Hepatocyte (in vitro differentiated cells): Measurements from ENCODE around the gene TXNRD2. TPM values are rescaled to one million over a fixed set of nuclear protein-coding genes. Genes with fewer than 3 reads are reported as not detected.

Experiments
- DNase-seq: peaks from one replicate; pipeline ENCODE4 v3.0.0-alpha.2; 2016; ENCODE audit warnings: low spot score
- H2AFZ ChIP-seq: fragments of 200-600 bp; sonication (generic); 2 replicates; pipeline ENCODE4 v1.6.0; 2016; ENCODE audit warnings: antibody characterized with exemption, mild to moderate bottlenecking
- H3K27ac ChIP-seq: fragments of 200-600 bp; sonication (generic); 2 replicates; pipeline ENCODE4 v1.5.1; 2016; ENCODE audit warnings: mild to moderate bottlenecking
- H3K27me3 ChIP-seq: fragments of 200-600 bp; sonication (generic); 2 replicates; pipeline ENCODE4 v1.6.1; 2016
- H3K36me3 ChIP-seq: fragments of 200-600 bp; sonication (generic); replicated peaks from 2 replicates; pipeline ENCODE4 v1.5.1; 2016; ENCODE audit warnings: low read depth; ENCODE audit not compliant: insufficient read depth
- H3K4me1 ChIP-seq: fragments of 200-600 bp; sonication (generic); 2 replicates; pipeline ENCODE4 v1.5.1; 2016; ENCODE audit warnings: mild to moderate bottlenecking, moderate library complexity; ENCODE audit not compliant: insufficient read depth
- H3K4me2 ChIP-seq: fragments of 200-600 bp; sonication (generic); 2 replicates; pipeline ENCODE4 v1.6.0; 2016
- H3K4me3 ChIP-seq: fragments of 200-600 bp; sonication (generic); 2 replicates; pipeline ENCODE4 v1.5.1; 2016; ENCODE audit warnings: mild to moderate bottlenecking
- H3K79me2 ChIP-seq: fragments of 200-600 bp; sonication (generic); 2 replicates; pipeline ENCODE4 v1.6.0; 2017; ENCODE audit warnings: mild to moderate bottlenecking
- H3K9me2 ChIP-seq: fragments of 200-600 bp; sonication (generic); replicated peaks from 2 replicates; pipeline ENCODE4 v1.6.0; 2017; ENCODE audit warnings: mild to moderate bottlenecking; ENCODE audit not compliant: insufficient read depth
- H3K9me3 ChIP-seq: fragments of 200-600 bp; sonication (generic); 2 replicates; pipeline ENCODE4 v1.5.1; 2016; ENCODE audit warnings: low read depth, mild to moderate bottlenecking
- H4K20me1 ChIP-seq: fragments of 200-600 bp; sonication (generic); 2 replicates; pipeline ENCODE4 v1.6.0; 2016; ENCODE audit warnings: mild to moderate bottlenecking; ENCODE audit not compliant: insufficient read depth, poor library complexity, severe bottlenecking
- EZH2 ChIP-seq: fragments of 200-600 bp; sonication (generic); IDR thresholded peaks from 2 replicates; pipeline ENCODE4 v1.6.1; 2016; ENCODE audit warnings: antibody characterized with exemption, mild to moderate bottlenecking, borderline replicate concordance
- EZH2phosphoT487 ChIP-seq: fragments of 200-600 bp; sonication (generic); IDR thresholded peaks from one replicate; pipeline ENCODE4 v1.6.1; 2018; ENCODE audit warnings: antibody characterized with exemption, mild to moderate bottlenecking, low read depth, moderate library complexity; ENCODE audit not compliant: unreplicated experiment, severe bottlenecking
- WGBS: methylation state at CpG from one replicate; pipeline ENCODE4 v1.1.6; 2016; ENCODE audit warnings: low lambda C conversion rate; ENCODE audit errors: missing lambda C conversion rate; 5-methylcytosine and 5-hydroxymethylcytosine counted together
- polyA plus RNA-seq: library from polyadenylated mRNA; unstranded; fragments of >200 nt; fragmentation: Nextera tagmentation; extraction: Ambion mirVana; gene quantifications from 2 replicates; pipeline ENCODE4 v1.2.1, GENCODE V29; 2016
- total RNA-seq: library from RNA; depleted of rRNA; stranded (reverse); fragments of >200 nt; gene quantifications from 2 replicates; pipeline ENCODE4 v1.2.3, GENCODE V29; 2014
- TF ChIP-seq, protein P1 (sequence below): fragments of 200-600 bp; sonication (generic); IDR thresholded peaks from 2 replicates; pipeline ENCODE4 v1.5.1; 2016; ENCODE audit warnings: antibody characterized with exemption, mild to moderate bottlenecking; ENCODE audit not compliant: poor library complexity

Gene TXNRD2
- total and polyA plus RNA-seq, 2 experiments from 2014 or later: 0.60 to 2.1 TPM

DNA sequence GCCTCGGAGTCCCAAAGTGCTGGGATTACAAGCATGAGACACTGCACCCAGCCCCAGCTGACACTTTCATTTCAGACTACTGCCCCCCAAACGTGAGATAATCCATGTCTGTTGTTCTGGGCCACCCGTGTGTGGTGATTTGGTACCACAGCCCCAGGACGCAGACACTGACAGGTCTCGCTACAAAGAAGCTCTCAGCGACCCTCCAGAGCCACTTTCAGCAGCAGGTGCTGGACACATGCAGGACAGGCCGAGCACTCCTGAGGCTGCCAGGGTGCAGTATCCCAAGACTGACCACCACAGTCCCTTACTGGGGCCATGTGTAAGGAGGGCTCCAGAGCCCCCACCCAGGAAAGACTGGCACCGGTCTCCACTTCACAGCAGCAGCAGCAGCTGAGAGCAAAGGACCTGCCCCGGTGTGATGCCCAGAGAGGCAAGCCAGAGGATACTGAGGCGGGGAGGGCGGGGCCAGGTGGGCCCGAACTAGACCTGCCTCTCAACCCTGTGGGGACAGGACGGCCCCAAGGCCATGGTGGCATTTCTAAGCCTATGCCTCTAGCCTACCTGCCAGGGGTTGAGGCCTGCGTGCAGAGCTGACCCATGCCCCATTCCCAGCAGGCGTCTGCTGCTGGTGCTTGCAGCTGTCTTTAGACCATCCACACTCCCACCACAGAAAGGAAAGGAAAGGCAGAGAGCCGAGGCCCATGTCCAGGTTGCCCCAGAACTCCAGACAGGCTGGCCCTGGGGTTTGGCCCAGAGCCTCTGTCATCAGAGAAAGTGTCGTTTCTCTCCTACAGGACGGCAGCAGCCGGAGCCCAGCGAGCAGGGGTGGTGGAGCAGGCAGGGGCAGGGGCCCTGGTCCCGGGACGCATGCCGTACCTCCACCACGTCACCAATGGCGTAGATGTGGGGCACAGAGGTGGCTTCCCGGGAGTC lies 58.9 kb downstream of the TXNRD2 start:
- Histone ChIP-seq H3K79me2 (no peaks in the 10 kb centered on the region), H3K4me3 (no peak overlapping the region), H3K9me3 (no peaks in the 10 kb centered on the region), H3K9me2 (no peaks in the 10 kb centered on the region), H3K4me2 (no peak overlapping the region), H3K36me3 (no peaks in the 10 kb centered on the region), H3K27ac (peak overlapping the region; percentile 59), H4K20me1 (no peaks in the 10 kb centered on the region), H3K4me1 (peaks cover 16% of the 10 kb centered on the region), H2AFZ (no peak overlapping the region), H3K27me3 (no peaks in the 10 kb centered on the region)
- 90% methylated on average over 26 of the region's 26 CpGs for WGBS
- DNase-seq: no peak
- TF ChIP-seq EZH2: no peak
- TF ChIP-seq, protein P1, sequence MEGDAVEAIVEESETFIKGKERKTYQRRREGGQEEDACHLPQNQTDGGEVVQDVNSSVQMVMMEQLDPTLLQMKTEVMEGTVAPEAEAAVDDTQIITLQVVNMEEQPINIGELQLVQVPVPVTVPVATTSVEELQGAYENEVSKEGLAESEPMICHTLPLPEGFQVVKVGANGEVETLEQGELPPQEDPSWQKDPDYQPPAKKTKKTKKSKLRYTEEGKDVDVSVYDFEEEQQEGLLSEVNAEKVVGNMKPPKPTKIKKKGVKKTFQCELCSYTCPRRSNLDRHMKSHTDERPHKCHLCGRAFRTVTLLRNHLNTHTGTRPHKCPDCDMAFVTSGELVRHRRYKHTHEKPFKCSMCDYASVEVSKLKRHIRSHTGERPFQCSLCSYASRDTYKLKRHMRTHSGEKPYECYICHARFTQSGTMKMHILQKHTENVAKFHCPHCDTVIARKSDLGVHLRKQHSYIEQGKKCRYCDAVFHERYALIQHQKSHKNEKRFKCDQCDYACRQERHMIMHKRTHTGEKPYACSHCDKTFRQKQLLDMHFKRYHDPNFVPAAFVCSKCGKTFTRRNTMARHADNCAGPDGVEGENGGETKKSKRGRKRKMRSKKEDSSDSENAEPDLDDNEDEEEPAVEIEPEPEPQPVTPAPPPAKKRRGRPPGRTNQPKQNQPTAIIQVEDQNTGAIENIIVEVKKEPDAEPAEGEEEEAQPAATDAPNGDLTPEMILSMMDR: no peak
- TF ChIP-seq EZH2phosphoT487: no peak

DNA sequence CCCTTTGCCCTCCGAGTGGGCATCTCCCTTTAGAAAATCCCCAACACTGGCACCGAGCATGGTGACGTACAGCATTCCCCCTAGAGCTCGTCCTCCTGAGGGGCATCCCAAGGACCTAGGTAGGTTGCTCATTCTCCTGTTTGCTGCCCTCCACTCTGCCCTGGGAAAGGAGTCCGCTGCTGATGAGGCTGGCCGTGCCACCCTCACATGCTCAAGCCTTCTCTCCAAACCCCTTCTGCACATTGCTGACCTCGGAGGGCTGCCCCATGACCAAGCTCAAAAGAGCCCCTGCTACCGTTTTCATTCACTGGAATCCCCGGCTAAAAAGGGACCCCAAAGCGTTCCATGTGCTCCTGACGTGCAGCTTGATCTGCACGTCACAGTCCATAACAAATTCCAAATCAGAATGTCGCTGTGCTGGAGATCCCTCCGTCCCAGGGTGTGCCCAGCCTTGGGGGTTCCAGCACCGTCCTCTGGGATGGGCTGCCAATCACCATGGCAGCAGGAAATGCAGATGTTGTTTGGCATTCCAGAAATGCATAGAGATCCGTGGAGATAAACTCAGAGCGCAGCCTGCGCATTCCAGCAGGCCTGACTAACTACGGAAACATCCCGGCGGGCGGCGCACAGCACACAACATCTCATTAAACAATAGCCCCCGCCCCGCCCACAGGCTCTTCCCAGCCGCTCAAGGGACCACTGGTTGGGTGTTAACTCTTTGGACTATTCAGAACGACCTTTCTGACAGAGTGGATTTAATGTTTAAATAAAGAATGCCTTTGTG lies 60.6 kb downstream of the TXNRD2 start:
- Histone ChIP-seq H3K9me2 (no peaks in the 10 kb centered on the region), H3K4me1 (peaks cover 16% of the 10 kb centered on the region), H4K20me1 (no peaks in the 10 kb centered on the region), H3K36me3 (no peaks in the 10 kb centered on the region), H3K9me3 (no peaks in the 10 kb centered on the region), H3K4me2 (peak overlapping the region; percentile 61), H3K27me3 (no peaks in the 10 kb centered on the region), H3K79me2 (no peaks in the 10 kb centered on the region), H3K27ac (peak overlapping the region; percentile 59), H2AFZ (no peak overlapping the region), H3K4me3 (no peak overlapping the region)
- DNase-seq: peak; percentile 90
- WGBS: 24% methylated on average over 27 of the region's 27 CpGs
- TF ChIP-seq EZH2phosphoT487 (no peak), EZH2 (no peak)
- TF ChIP-seq, protein P1: no peak

DNA sequence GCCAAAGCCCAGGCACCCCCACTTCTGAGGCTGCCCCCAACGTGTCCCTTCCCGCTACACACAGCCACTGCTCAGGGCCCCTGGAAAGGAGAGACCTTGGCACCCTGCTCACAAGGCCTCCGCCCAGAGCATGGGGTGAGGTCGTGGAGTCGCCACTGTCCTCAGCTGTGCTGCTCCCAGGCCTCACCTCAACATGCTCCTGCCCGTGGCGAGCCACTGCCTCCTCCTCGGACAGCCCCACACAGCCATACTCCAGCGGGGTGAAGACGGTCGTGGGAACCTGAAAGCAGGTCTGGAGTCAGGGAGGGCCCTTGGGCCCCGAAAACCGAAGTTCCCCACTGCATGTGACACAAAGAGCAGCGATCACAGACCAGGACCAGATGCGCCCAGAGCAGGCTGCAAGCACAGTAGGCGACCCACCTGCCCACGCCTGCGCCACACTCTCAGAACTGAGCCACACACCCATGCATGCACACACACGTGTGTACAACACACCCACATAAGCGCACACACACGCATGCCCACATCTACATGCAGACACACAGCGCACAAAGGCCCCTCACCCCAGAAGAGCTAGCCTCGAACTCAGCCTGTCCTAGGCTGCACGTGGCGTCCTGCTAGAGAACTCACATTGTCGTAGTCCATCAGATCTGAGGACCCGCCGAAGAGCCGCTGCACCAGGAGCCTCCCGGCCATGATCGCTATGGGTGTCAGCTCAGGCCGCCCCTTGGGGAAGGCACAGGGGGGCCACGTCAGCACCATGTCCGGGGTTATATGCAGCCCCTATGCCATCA lies 61.4 kb downstream of the TXNRD2 start:
- no peak overlapping the region for H3K27ac ChIP-seq

More for the DNA sequence above, 61.4 kb downstream of the TXNRD2 start:
- Histone ChIP-seq H4K20me1 (no peaks in the 10 kb centered on the region), H2AFZ (no peak overlapping the region), H3K4me1 (peaks cover 18% of the 10 kb centered on the region), H3K9me2 (no peaks in the 10 kb centered on the region), H3K36me3 (no peaks in the 10 kb centered on the region), H3K4me2 (no peak overlapping the region), H3K79me2 (no peaks in the 10 kb centered on the region), H3K4me3 (no peak overlapping the region), H3K27me3 (no peaks in the 10 kb centered on the region), H3K9me3 (no peaks in the 10 kb centered on the region)
- 94% methylated on average over 34 of the region's 34 CpGs for WGBS
- TF ChIP-seq EZH2 (no peak), EZH2phosphoT487 (no peak)
- TF ChIP-seq, protein P1: no peak
- DNase-seq: no peak
